Activated CD4-positive, alpha-beta memory T cell treated with anti-CD3 and anti-CD28 coated beads for 36 hours (primary cell): ENCODE data around the gene MED9. TPM values are rescaled to one million over a fixed set of nuclear protein-coding genes. Genes with fewer than 3 reads are reported as not detected.

Experiments used
- CTCF ChIA-PET: fragments of 350-600 bp; sonication (Branson Sonifier 250); formaldehyde crosslinking; loops from one replicate; lab custom pipeline; 2021; ENCODE audit warnings: antibody characterized with exemption, inconsistent platforms; lab: Charles Lee
- POLR2A ChIA-PET: fragments of 350-600 bp; sonication (Branson Sonifier 250); formaldehyde crosslinking; loops from one replicate; lab custom pipeline; 2021; ENCODE audit warnings: antibody characterized with exemption; lab: Charles Lee
- DNase-seq: peaks from one replicate; pipeline ENCODE4 v3.0.0-alpha.2; 2020
- H3K27ac Mint-ChIP-seq: one replicate; pipeline ENCODE4 v1.8.0; 2021; ENCODE audit warnings: mixed read lengths
- H3K27me3 Mint-ChIP-seq: one replicate; pipeline ENCODE4 v1.8.0; 2021; ENCODE audit warnings: mixed read lengths
- H3K36me3 Mint-ChIP-seq: one replicate; pipeline ENCODE4 v1.8.0; 2021; ENCODE audit warnings: mixed read lengths
- H3K4me1 Mint-ChIP-seq: one replicate; pipeline ENCODE4 v1.8.0; 2021; ENCODE audit warnings: low read depth, mixed read lengths
- H3K4me3 Mint-ChIP-seq: one replicate; pipeline ENCODE4 v1.8.0; 2021; ENCODE audit warnings: mild to moderate bottlenecking, mixed read lengths
- H3K9me3 Mint-ChIP-seq: one replicate; pipeline ENCODE4 v1.8.0; 2021; ENCODE audit warnings: mixed read lengths
- intact Hi-C: fragments of 100-400 bp; cut with micrococcal nuclease; formaldehyde crosslinking; loops from one replicate; pipeline ENCODE4 v1.15.1; 2023
- total RNA-seq, 2 experiments: library from RNA; stranded (reverse); gene quantifications; one replicate each; pipeline ENCODE4 v1.2.3, GENCODE V29; 2021

MED9 gene
- total RNA-seq, 2 experiments from 2014 or later: 12.1 to 12.2 TPM

- ChIA-PET POLR2A (no interaction called here), CTCF (interaction anchor here (0.8 to 3.8 kb wide), 3 partner anchors 11 to 105 kb away, joined by 3 to 15 read pairs (median 4); partner anchors contain the start of gene RASD1)
- no peak overlapping the region for H3K27ac Mint-ChIP-seq
- DNase-seq: no peak
- intact Hi-C loops: no loop called here
- H3K4me1 Mint-ChIP-seq: no peaks in the 10 kb centered on the region
- H3K9me3 Mint-ChIP-seq: no peaks in the 10 kb centered on the region
- H3K36me3 Mint-ChIP-seq: no peaks in the 10 kb centered on the region
- no peak overlapping the region for H3K4me3 Mint-ChIP-seq
- no peaks in the 10 kb centered on the region for H3K27me3 Mint-ChIP-seq
Observed at GRCh38 chr17:17508019-17508535, 31.3 kb downstream of the MED9 start.

- POLR2A ChIA-PET: no interaction called here
- H3K4me1 Mint-ChIP-seq: no peaks in the 10 kb centered on the region
- no peak overlapping the region for H3K4me3 Mint-ChIP-seq
- H3K27ac Mint-ChIP-seq: no peak overlapping the region
- no peaks in the 10 kb centered on the region for H3K27me3 Mint-ChIP-seq
- intact Hi-C loops: no loop called here
- CTCF ChIA-PET: interaction anchor here (0.6 to 1.2 kb wide), 3 partner anchors 12 to 105 kb away, joined by 3 to 4 read pairs (median 3); no protein-coding TSS in a partner anchor
- DNase-seq: no peak
- no peaks in the 10 kb centered on the region for H3K9me3 Mint-ChIP-seq
- H3K36me3 Mint-ChIP-seq: no peaks in the 10 kb centered on the region
Observed at GRCh38 chr17:17508646-17509591, 32.1 kb downstream of the MED9 start.

- Mint-ChIP-seq H3K4me3 (no peak overlapping the region), H3K9me3 (no peaks in the 10 kb centered on the region), H3K27ac (no peak overlapping the region), H3K4me1 (no peaks in the 10 kb centered on the region), H3K27me3 (no peaks in the 10 kb centered on the region), H3K36me3 (no peaks in the 10 kb centered on the region)
- POLR2A ChIA-PET: no interaction called here
- intact Hi-C loops: no loop called here
- CTCF ChIA-PET: interaction anchor here (2.7 kb wide), 1 partner anchor 13 kb away, joined by 12 read pairs; the partner anchor contains the start of gene RASD1
- DNase-seq: no peak
Observed at GRCh38 chr17:17509601-17510425, 33.0 kb downstream of the MED9 start.

GRCh38 chr17:17510456-17511292 lies 33.9 kb downstream of the MED9 start:
- H3K4me3 Mint-ChIP-seq: no peak overlapping the region

GRCh38 chr17:17511293-17511741 lies 34.5 kb downstream of the MED9 start:
- no peaks in the 10 kb centered on the region for H3K4me1 Mint-ChIP-seq
- POLR2A ChIA-PET: interaction anchor here (0.7 kb wide), 1 partner anchor 115 kb away, joined by 3 read pairs; no protein-coding TSS in a partner anchor
- H3K36me3 Mint-ChIP-seq: no peaks in the 10 kb centered on the region
- no peaks in the 10 kb centered on the region for H3K27me3 Mint-ChIP-seq
- no peak overlapping the region for H3K4me3 Mint-ChIP-seq
- H3K9me3 Mint-ChIP-seq: no peaks in the 10 kb centered on the region
- no peak for DNase-seq
- intact Hi-C loops: no loop called here
- no peak overlapping the region for H3K27ac Mint-ChIP-seq
- CTCF ChIA-PET: interaction anchor here (2.7 kb wide), 1 partner anchor 14 kb away, joined by 12 read pairs; the partner anchor contains the start of gene RASD1

More at GRCh38 chr17:17510456-17511292, 33.9 kb downstream of the MED9 start:
- Mint-ChIP-seq H3K27me3 (no peaks in the 10 kb centered on the region), H3K4me1 (no peaks in the 10 kb centered on the region), H3K9me3 (no peaks in the 10 kb centered on the region), H3K36me3 (no peaks in the 10 kb centered on the region), H3K27ac (no peak overlapping the region)
- ChIA-PET POLR2A (interaction anchor here (0.7 kb wide), 1 partner anchor 115 kb away, joined by 3 read pairs; no protein-coding TSS in a partner anchor), CTCF (interaction anchor here (0.8 to 2.7 kb wide), 2 partner anchors 13 to 127 kb away, joined by 3 to 12 read pairs; partner anchors contain the start of gene RASD1)
- DNase-seq: no peak
- intact Hi-C loops: no loop called here

GRCh38 chr17:17511881-17512858 lies 35.4 kb downstream of the MED9 start:
- Mint-ChIP-seq H3K36me3 (no peaks in the 10 kb centered on the region), H3K4me1 (no peaks in the 10 kb centered on the region), H3K4me3 (no peak overlapping the region), H3K9me3 (no peaks in the 10 kb centered on the region), H3K27ac (no peak overlapping the region), H3K27me3 (no peaks in the 10 kb centered on the region)
- ChIA-PET CTCF (interaction anchor here (2.7 kb wide), 1 partner anchor 15 kb away, joined by 12 read pairs; the partner anchor contains the start of gene RASD1), POLR2A (no interaction called here)
- no peak for DNase-seq
- intact Hi-C loops: no loop called here

GRCh38 chr17:17512866-17513265 lies 36.1 kb downstream of the MED9 start:
- Mint-ChIP-seq H3K27ac (no peak overlapping the region), H3K4me1 (no peaks in the 10 kb centered on the region), H3K4me3 (no peak overlapping the region), H3K27me3 (no peaks in the 10 kb centered on the region), H3K36me3 (no peaks in the 10 kb centered on the region), H3K9me3 (no peaks in the 10 kb centered on the region)
- intact Hi-C loops: no loop called here
- DNase-seq: no peak
- CTCF ChIA-PET: no interaction called here
- POLR2A ChIA-PET: no interaction called here

- Mint-ChIP-seq H3K9me3 (no peaks in the 10 kb centered on the region), H3K36me3 (no peaks in the 10 kb centered on the region), H3K27me3 (no peaks in the 10 kb centered on the region), H3K4me1 (no peaks in the 10 kb centered on the region), H3K4me3 (no peak overlapping the region), H3K27ac (no peak overlapping the region)
- ChIA-PET CTCF (no interaction called here), POLR2A (interaction anchor here (0.7 kb wide), 1 partner anchor 68 kb away, joined by 3 read pairs; no protein-coding TSS in a partner anchor)
- intact Hi-C loops: no loop called here
- no peak for DNase-seq
Observed at GRCh38 chr17:17513626-17514025, 36.8 kb downstream of the MED9 start.

- no peaks in the 10 kb centered on the region for H3K36me3 Mint-ChIP-seq
- intact Hi-C loops: no loop called here
- H3K27me3 Mint-ChIP-seq: no peaks in the 10 kb centered on the region
- ChIA-PET POLR2A (interaction anchor here (0.7 kb wide), 1 partner anchor 67 kb away, joined by 3 read pairs; no protein-coding TSS in a partner anchor), CTCF (no interaction called here)
- H3K27ac Mint-ChIP-seq: no peak overlapping the region
- no peaks in the 10 kb centered on the region for H3K9me3 Mint-ChIP-seq
- no peak for DNase-seq
- no peaks in the 10 kb centered on the region for H3K4me1 Mint-ChIP-seq
- H3K4me3 Mint-ChIP-seq: no peak overlapping the region
Observed at GRCh38 chr17:17514361-17514992, 37.7 kb downstream of the MED9 start.
